Pulmonary artery endothelial cell (primary cell): ENCODE results near the gene STAC. TPM values are rescaled to one million over a fixed set of nuclear protein-coding genes. Genes with fewer than 3 reads are reported as not detected.
"Not testable (repeated sequence)": the region's sequence is repeated elsewhere in the genome, so short reads cannot be mapped to it uniquely, and the experiment has no call there.

Source experiments
- DNase-seq: peaks from one replicate; pipeline ENCODE4 v3.0.0-alpha.2; 2011; ENCODE audit warnings: low read depth, low spot score
- total RNA-seq: library from RNA; depleted of rRNA; stranded (reverse); fragments of >200 nt; gene quantifications from 2 replicates; pipeline ENCODE4 v1.2.3, GENCODE V29; 2014

The STAC gene
- total RNA-seq, 1 donor from 2014 or later, result not detected

- no peak for DNase-seq
Observed at GRCh38 chr3:36416599-36416998, 36.3 kb downstream of the STAC start.

DNA sequence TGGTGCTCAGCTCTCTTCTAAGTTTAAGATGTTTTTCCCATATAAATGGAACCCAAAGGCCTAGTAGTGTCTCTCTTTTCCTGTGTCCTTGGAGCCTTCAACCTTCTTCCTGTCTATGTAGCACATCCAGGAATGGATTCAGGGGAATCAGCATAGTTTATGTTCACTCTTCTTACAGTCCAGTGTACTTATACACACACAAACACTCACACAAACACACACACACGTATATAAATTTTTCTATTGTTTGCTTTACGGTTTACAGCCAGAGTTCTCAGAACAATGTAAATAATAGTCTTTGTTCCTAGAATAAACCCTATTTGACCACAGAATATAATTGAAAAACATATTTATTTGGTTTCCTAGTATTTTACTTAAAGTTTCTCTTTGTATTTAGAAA is 36.9 kb downstream of the STAC start:
- DNase-seq, result no peak

DNA sequence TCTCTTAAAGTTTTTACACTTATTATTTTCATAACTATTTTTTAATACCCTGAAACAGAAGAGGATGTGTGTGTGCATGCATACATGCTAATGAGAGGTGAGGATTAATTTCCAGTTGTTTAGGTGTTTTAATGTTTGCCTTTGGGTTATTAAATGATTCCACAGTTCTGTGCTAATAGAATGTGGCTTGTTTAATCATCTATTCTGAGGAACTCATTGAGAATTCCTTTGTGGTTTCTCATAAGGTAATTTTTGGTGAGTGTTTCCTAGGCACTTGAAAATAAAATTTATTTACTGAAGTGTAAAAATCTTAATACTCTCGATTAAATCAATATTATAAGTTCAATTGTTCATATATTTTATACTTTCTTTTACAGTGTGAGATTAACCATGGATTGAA is 38.0 kb downstream of the STAC start:
- DNase-seq, result no peak

DNA sequence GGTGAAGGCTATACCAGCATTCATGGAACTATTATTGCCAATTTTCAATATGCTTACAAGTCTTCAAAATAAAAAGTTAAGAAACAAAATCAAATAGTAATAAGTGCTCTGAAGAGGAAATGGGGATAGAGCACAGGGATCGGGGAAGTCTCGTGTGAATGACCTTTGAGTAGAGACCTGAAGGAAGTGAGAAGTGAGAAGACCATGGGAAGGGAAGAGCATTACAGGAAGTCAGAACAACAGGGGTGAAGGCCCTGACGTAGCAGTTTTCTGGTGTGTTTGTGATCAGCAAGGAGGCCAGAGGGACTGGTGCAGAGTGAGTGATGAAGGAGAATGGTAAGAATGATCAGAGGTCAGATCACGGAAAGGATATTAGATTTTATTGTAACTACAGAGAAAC is 48.1 kb downstream of the STAC start:
- DNase-seq, result no peak

DNA sequence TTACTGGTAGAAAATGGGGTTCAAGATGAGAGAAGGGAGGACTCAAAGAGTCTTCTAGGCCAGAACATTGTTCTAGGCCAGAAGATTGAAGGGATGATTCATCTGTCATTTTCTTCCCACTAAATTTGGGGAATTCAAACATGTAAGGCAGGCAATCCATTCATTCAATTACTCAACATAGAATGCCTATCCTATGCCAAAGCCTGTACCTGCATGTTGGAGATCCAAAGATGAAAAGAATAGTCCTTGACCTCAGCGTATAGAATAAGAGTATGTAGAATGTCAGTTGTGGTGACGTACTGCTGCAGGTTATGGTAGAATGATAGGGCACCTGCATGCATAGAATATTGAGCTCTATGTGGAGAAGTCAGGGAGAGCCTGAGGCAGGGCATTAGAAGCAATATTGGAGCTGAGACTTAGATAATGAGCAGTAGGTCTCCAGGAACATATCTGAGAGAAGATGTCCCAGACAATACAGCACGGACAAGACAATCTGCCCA is 49.7 kb downstream of the STAC start:
- DNase-seq, result no peak

GRCh38 chr3:36433511-36433910 is 53.2 kb downstream of the STAC start:
- DNase-seq, result no peak

- no peak for DNase-seq
Observed at GRCh38 chr3:36434687-36435426, 54.6 kb downstream of the STAC start.

DNA sequence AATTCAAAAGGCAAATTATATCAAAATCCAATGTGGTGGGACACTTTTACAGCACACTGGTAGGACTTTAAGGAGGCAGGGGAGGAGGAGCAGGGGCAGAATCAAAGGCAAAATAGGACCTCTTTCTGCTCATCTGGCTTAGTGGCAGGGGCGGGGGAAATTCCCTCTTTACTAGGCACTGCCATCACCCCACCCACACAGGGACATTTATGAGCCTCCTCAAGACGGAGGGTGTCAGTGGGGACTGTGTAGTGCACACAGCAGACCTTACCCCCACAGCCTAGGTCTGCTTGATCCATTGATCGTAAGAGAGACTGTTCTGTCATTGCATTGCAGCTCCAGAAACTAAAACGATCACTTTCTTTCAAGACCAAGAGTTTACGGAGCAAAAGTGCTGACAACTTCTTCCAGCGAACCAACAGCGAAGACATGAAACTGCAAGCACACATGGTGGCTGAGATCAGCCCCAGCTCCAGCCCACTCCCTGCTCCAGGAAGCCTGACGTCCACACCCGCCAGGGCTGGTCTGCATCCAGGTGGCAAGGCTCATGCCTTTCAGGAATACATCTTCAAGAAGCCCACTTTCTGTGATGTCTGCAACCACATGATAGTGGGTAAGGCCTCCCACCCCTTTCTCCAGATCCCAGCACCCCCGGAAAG is 62.9 kb downstream of the STAC start:
- no peak for DNase-seq

GRCh38 chr3:36444909-36445308 is 64.6 kb downstream of the STAC start:
- no peak for DNase-seq

GRCh38 chr3:36446276-36446675 is 66.0 kb downstream of the STAC start:
- no peak for DNase-seq

DNA sequence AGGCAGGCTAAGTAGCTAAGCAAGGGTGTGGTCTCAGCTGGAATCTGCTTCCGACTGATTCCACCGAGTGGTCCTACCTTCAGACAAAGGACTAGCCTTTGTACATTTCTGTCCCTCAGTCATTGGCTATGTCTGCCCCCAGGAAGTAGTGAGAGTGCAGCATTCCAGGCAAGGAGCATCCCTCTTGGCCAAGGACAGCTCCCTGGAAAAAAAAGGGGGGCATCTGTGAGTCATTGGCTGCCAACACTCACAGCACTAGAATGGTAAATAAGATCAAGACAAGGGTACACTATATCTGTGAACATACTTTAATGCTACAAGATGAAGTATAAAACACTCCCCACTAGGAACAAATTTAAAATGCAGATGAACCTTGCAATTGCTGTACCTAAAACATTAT is 66.8 kb downstream of the STAC start:
- DNase-seq, result no peak

- no peak for DNase-seq
Observed at GRCh38 chr3:36451816-36452215, 71.5 kb downstream of the STAC start.

- not testable (repeated sequence) for DNase-seq
Observed at GRCh38 chr3:36453213-36453612, 72.9 kb downstream of the STAC start.

GRCh38 chr3:36453896-36454295 is 73.6 kb downstream of the STAC start:
- DNase-seq, result not testable (repeated sequence)

GRCh38 chr3:36455406-36455805 is 75.1 kb downstream of the STAC start:
- DNase-seq, result no peak

DNA sequence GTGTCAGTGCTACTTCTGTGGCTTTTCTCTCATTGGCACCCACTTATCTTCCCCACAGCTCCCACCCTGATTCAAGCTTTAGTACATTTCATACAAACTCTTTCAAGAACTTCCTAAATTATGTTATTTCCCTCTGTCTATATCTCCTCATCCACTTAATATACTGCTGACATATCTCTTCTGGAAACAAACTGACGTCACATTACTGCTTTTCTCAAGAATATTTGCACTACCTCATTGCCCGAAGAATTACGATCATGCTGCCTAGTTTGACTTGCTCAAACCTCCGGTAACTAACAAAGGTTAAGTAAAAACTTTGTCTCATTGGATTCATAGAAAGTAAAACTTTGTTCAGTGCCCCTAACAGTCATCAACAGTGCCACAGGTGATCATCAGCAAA is 76.5 kb downstream of the STAC start:
- no peak for DNase-seq

DNA sequence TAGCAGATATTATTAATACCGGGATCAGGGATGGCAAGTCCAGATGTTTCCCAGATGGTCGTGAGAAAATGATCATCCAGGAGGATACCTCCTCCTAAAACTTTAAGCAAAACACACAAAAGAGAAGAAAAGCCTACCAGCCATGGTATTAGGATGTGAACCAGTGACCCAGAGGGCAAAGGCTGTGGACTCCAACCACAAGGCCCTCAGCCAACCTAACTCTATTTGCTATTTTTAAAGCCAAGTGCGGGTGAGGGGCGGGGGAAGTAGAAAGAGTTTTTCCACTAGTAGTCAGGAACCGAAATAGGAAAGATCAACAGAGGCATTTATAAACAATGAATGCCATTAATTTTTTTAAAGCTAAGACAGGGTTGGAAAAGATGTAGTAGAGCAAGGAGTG is 77.4 kb downstream of the STAC start:
- no peak for DNase-seq

GRCh38 chr3:36459177-36459576 is 78.9 kb downstream of the STAC start:
- no peak for DNase-seq

DNA sequence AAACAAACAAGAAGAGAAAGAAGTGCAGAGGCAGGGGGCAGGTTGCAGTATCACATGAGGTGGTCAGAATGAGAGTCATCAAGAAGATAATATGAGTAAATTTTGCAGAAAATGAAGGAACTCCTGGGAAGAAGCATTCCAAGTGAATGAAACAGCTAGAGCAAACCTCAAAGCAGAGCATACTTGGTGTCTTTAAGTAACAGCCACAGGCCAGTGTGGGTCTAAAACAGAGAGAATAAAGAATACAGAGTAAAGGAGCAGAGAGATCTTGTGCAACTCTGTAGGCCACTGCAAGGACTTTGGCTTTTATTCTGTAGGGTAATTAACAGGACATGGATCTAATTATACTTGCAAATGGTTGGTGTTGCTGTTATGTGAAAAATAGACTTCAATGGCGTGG is 81.3 kb downstream of the STAC start:
- no peak for DNase-seq

- not testable (repeated sequence) for DNase-seq
Observed at GRCh38 chr3:36472045-36472444, 91.7 kb downstream of the STAC start.

- no peak for DNase-seq
Observed at GRCh38 chr3:36475558-36475957, 95.3 kb downstream of the STAC start.

GRCh38 chr3:36476286-36476942 is 96.1 kb downstream of the STAC start:
- DNase-seq, result no peak

GRCh38 chr3:36477655-36478054 is 97.4 kb downstream of the STAC start:
- DNase-seq, result no peak
